K562 (cell line): ENCODE data around the gene RABEPK. TPM values are rescaled to one million over a fixed set of nuclear protein-coding genes. Genes with fewer than 3 reads are reported as not detected.

Experiments used
- CSDE1 ChIP-seq, 2 experiments: fragments of 450-650 bp; IDR thresholded peaks; 2 replicates each; pipeline ENCODE4 v1.6.1; 2016; ENCODE audit warnings: mild to moderate bottlenecking in 1 of 2
- E2F6 ChIP-seq, 2 experiments: IDR thresholded peaks; 2 replicates each; pipeline ENCODE4 v1.6.1; 2011; ENCODE audit warnings: borderline replicate concordance in 1 of 2, control low read depth in 1 of 2, low read depth in 1 of 2, low read length in 1 of 2, mild to moderate bottlenecking in 1 of 2, mixed read lengths in 1 of 2, moderate library complexity in 1 of 2; ENCODE audit not compliant: insufficient read depth in 1 of 2, insufficient read length in 1 of 2, poor library complexity in 1 of 2, severe bottlenecking in 1 of 2; ENCODE audit errors: extremely low read depth in 1 of 2
- GATA2 ChIP-seq: sonication (generic); formaldehyde crosslinking; IDR thresholded peaks from 2 replicates; pipeline ENCODE4 v1.4.0; 2020; ENCODE audit warnings: mild to moderate bottlenecking, missing genetic modification reagents
- HSF4 ChIP-seq: fragments of 250-450 bp; sonication (Bioruptor Pico); IDR thresholded peaks from 2 replicates; pipeline ENCODE4 v2.1.2; 2022; ENCODE audit warnings: mild to moderate bottlenecking, moderate library complexity, borderline replicate concordance
- MEF2D ChIP-seq: conservative IDR thresholded peaks from 2 replicates; pipeline ENCODE4 v1.6.1; 2016; ENCODE audit warnings: low read depth, missing genetic modification characterization, missing compliant biosample characterization
- MYC ChIP-seq, 2 experiments: fragments of 250-450 bp in 1 of 2; sonication (Bioruptor Pico) in 1 of 2; IDR thresholded peaks; 2 replicates each; pipeline versions ENCODE4 v1.5.1 to v1.6.1; 2012 to 2021; ENCODE audit warnings: low read depth in 2 of 2, borderline replicate concordance in 1 of 2, improper control_type of control experiment in 1 of 2, low read length in 1 of 2, mild to moderate bottlenecking in 1 of 2, moderate library complexity in 1 of 2
- RBM25 ChIP-seq: fragments of 200-400 bp; formaldehyde crosslinking; IDR thresholded peaks from 2 replicates; pipeline ENCODE4 v1.6.1; 2018; ENCODE audit warnings: low read length, low read depth, moderate library complexity; ENCODE audit not compliant: severe bottlenecking
- SMARCE1 ChIP-seq: fragments of 450-650 bp; IDR thresholded peaks from 2 replicates; pipeline ENCODE4 v1.7.1; 2016; ENCODE audit warnings: mild to moderate bottlenecking
- TFAM ChIP-seq: fragments of 250-450 bp; sonication (Bioruptor Pico); conservative IDR thresholded peaks from 2 replicates; pipeline ENCODE4 v1.5.0; 2021; ENCODE audit warnings: mild to moderate bottlenecking, moderate library complexity
- ZNF253 ChIP-seq: fragments of 250-450 bp; sonication (Bioruptor Pico); conservative IDR thresholded peaks from 2 replicates; pipeline ENCODE4 v1.6.1; 2021; ENCODE audit warnings: mild to moderate bottlenecking
- polyA plus RNA-seq, 8 experiments: library from polyadenylated mRNA; depleted of rRNA in 4 of 8; stranded (reverse) in 5 of 8; unstranded in 3 of 8; fragments of >200 nt; fragmentation: Nextera tagmentation in 2 of 8; fragmentation: Illumina TruSeq in 1 of 8; extraction: Ambion mirVana in 2 of 8; extraction: Trizol in 1 of 8; gene quantifications; 2 replicates each; pipeline versions ENCODE4 v1.2.1 to v1.2.3, GENCODE V29; 2011 to 2014; ENCODE audit warnings: inconsistent platforms in 1 of 8, missing spikeins in 1 of 8
- total RNA-seq, 7 experiments: library from RNA; depleted of rRNA in 6 of 7; stranded (reverse); fragments of >200 nt in 6 of 7; fragmentation: Illumina TruSeq in 2 of 7; extraction: Trizol in 2 of 7; gene quantifications; 2 replicates each; pipeline versions ENCODE4 v1.2.1 to v1.2.3, GENCODE V29; 2011 to 2021; ENCODE audit warnings: low replicate concordance in 1 of 7
- TF ChIP-seq, protein P1 (sequence below): fragments of 450-650 bp; conservative IDR thresholded peaks from 2 replicates; pipeline ENCODE4 v1.6.1; 2016; ENCODE audit warnings: missing genetic modification characterization, low read depth, mild to moderate bottlenecking, control low read depth, missing compliant biosample characterization
- TF ChIP-seq, protein P2 (sequence below): fragments of 450-650 bp; IDR thresholded peaks from 2 replicates; pipeline ENCODE4 v1.6.1; 2016; ENCODE audit warnings: mild to moderate bottlenecking, moderate library complexity
- TF ChIP-seq, protein P3 (sequence below): fragments of 250-450 bp; sonication (Bioruptor Pico); IDR thresholded peaks from 2 replicates; pipeline ENCODE4 v1.8.0; 2021; ENCODE audit warnings: moderate library complexity, mild to moderate bottlenecking, inconsistent platforms

The RABEPK gene
- total and polyA plus RNA-seq, 9 of the 15 experiments (the other 6 are each of a cell fraction or from before 2014, with no cell fraction given), result 38.3 to 113 (median 52.8) TPM

- no peak for TF ChIP-seq HSF4 (CRISPR knock-in tag)
- 0 out of 2 replicates have a peak, but pooled peaks have one; percentile 24 for TF ChIP-seq MEF2D
- TF ChIP-seq, protein P1, sequence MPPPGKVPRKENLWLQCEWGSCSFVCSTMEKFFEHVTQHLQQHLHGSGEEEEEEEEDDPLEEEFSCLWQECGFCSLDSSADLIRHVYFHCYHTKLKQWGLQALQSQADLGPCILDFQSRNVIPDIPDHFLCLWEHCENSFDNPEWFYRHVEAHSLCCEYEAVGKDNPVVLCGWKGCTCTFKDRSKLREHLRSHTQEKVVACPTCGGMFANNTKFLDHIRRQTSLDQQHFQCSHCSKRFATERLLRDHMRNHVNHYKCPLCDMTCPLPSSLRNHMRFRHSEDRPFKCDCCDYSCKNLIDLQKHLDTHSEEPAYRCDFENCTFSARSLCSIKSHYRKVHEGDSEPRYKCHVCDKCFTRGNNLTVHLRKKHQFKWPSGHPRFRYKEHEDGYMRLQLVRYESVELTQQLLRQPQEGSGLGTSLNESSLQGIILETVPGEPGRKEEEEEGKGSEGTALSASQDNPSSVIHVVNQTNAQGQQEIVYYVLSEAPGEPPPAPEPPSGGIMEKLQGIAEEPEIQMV (tag), result peak; percentile 43; the same call in 1 of the 2 replicates
- TF ChIP-seq GATA2, result 0 out of 2 replicates have a peak, but pooled peaks have one; percentile 31
- peak; percentile 22 for TF ChIP-seq RBM25
- peak in 1 of 2 experiments; percentile 58 for TF ChIP-seq E2F6 (IDR thresholded peaks at IDR 0.05; ENCODE audit: borderline replicate concordance in 1 of 2, extremely low read depth in 1 of 2, insufficient read depth in 1 of 2, insufficient read length in 1 of 2, low read depth in 1 of 2, low read length in 1 of 2, poor library complexity in 1 of 2, severe bottlenecking in 1 of 2)
- no peak for TF ChIP-seq SMARCE1
- TF ChIP-seq, protein P2, sequence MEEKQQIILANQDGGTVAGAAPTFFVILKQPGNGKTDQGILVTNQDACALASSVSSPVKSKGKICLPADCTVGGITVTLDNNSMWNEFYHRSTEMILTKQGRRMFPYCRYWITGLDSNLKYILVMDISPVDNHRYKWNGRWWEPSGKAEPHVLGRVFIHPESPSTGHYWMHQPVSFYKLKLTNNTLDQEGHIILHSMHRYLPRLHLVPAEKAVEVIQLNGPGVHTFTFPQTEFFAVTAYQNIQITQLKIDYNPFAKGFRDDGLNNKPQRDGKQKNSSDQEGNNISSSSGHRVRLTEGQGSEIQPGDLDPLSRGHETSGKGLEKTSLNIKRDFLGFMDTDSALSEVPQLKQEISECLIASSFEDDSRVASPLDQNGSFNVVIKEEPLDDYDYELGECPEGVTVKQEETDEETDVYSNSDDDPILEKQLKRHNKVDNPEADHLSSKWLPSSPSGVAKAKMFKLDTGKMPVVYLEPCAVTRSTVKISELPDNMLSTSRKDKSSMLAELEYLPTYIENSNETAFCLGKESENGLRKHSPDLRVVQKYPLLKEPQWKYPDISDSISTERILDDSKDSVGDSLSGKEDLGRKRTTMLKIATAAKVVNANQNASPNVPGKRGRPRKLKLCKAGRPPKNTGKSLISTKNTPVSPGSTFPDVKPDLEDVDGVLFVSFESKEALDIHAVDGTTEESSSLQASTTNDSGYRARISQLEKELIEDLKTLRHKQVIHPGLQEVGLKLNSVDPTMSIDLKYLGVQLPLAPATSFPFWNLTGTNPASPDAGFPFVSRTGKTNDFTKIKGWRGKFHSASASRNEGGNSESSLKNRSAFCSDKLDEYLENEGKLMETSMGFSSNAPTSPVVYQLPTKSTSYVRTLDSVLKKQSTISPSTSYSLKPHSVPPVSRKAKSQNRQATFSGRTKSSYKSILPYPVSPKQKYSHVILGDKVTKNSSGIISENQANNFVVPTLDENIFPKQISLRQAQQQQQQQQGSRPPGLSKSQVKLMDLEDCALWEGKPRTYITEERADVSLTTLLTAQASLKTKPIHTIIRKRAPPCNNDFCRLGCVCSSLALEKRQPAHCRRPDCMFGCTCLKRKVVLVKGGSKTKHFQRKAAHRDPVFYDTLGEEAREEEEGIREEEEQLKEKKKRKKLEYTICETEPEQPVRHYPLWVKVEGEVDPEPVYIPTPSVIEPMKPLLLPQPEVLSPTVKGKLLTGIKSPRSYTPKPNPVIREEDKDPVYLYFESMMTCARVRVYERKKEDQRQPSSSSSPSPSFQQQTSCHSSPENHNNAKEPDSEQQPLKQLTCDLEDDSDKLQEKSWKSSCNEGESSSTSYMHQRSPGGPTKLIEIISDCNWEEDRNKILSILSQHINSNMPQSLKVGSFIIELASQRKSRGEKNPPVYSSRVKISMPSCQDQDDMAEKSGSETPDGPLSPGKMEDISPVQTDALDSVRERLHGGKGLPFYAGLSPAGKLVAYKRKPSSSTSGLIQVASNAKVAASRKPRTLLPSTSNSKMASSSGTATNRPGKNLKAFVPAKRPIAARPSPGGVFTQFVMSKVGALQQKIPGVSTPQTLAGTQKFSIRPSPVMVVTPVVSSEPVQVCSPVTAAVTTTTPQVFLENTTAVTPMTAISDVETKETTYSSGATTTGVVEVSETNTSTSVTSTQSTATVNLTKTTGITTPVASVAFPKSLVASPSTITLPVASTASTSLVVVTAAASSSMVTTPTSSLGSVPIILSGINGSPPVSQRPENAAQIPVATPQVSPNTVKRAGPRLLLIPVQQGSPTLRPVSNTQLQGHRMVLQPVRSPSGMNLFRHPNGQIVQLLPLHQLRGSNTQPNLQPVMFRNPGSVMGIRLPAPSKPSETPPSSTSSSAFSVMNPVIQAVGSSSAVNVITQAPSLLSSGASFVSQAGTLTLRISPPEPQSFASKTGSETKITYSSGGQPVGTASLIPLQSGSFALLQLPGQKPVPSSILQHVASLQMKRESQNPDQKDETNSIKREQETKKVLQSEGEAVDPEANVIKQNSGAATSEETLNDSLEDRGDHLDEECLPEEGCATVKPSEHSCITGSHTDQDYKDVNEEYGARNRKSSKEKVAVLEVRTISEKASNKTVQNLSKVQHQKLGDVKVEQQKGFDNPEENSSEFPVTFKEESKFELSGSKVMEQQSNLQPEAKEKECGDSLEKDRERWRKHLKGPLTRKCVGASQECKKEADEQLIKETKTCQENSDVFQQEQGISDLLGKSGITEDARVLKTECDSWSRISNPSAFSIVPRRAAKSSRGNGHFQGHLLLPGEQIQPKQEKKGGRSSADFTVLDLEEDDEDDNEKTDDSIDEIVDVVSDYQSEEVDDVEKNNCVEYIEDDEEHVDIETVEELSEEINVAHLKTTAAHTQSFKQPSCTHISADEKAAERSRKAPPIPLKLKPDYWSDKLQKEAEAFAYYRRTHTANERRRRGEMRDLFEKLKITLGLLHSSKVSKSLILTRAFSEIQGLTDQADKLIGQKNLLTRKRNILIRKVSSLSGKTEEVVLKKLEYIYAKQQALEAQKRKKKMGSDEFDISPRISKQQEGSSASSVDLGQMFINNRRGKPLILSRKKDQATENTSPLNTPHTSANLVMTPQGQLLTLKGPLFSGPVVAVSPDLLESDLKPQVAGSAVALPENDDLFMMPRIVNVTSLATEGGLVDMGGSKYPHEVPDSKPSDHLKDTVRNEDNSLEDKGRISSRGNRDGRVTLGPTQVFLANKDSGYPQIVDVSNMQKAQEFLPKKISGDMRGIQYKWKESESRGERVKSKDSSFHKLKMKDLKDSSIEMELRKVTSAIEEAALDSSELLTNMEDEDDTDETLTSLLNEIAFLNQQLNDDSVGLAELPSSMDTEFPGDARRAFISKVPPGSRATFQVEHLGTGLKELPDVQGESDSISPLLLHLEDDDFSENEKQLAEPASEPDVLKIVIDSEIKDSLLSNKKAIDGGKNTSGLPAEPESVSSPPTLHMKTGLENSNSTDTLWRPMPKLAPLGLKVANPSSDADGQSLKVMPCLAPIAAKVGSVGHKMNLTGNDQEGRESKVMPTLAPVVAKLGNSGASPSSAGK, result peak; percentile 96
- no peak for TF ChIP-seq CSDE1 (IDR thresholded peaks at IDR 0.05)
- no peak for TF ChIP-seq TFAM
- no peak; the same call in 1 of the 2 replicates for TF ChIP-seq MYC (IDR thresholded peaks at IDR 0.05; ENCODE audit: low read depth, low read length)
- 0 out of 2 replicates have a peak, but pooled peaks have one; percentile 13 for TF ChIP-seq MYC (CRISPR knock-in tag; IDR thresholded peaks at IDR 0.05; ENCODE audit: borderline replicate concordance, low read depth)
- TF ChIP-seq, protein P3, sequence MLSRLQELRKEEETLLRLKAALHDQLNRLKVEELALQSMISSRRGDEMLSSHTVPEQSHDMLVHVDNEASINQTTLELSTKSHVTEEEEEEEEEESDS (CRISPR knock-in tag), result no peak
- TF ChIP-seq ZNF253, result no peak
Measured at GRCh38 chr9:125190361-125190801, 10.0 kb upstream of the RABEPK start (continued).
